ENCODE measurements around the gene TMPRSS2.

The TMPRSS2 gene

GRCh38 chr21:41536076-41536826, 28.3 kb upstream of the TMPRSS2 start:
- Histone ChIP-seq H3K4me3 (ENCODE audit: low read depth in 1 of 2, low read length in 2 of 2) (no peak overlapping the region), H2AFZ (ENCODE audit: low read depth, low read length) (no peak overlapping the region), H3K27me3 (ENCODE audit: insufficient read depth, low read length, poor library complexity) (peaks cover 18% of the 10 kb centered on the region), H3K4me2 (ENCODE audit: insufficient read depth, low read length) (no peak overlapping the region), H3K9me3 (ENCODE audit: insufficient read depth, low read length, severe bottlenecking) (no peaks in the 10 kb centered on the region), H4K20me1 (ENCODE audit: insufficient read depth, low read length) (no peaks in the 10 kb centered on the region), H3K79me2 (ENCODE audit: insufficient read depth, low read length) (no peaks in the 10 kb centered on the region), H3K9ac (ENCODE audit: low read depth, low read length) (no peak overlapping the region), H3K27ac (ENCODE audit: low read length) (no peak overlapping the region), H3K4me1 (ENCODE audit: insufficient read depth, low read length) (no peaks in the 10 kb centered on the region), H3K36me3 (ENCODE audit: insufficient read depth, low read length) (no peaks in the 10 kb centered on the region)
- DNase-seq (no peak), ATAC-seq (ENCODE audit: insufficient read depth, low read depth) (no peak)
- TF ChIP-seq CTCF (IDR thresholded peaks at IDR 0.05; ENCODE audit: borderline replicate concordance, extremely low read depth, low read length, poor library complexity, severe bottlenecking), result no peak
- TF ChIP-seq EZH2 (IDR thresholded peaks at IDR 0.05; ENCODE audit: borderline replicate concordance, low read depth, low read length, severe bottlenecking), result no peak

GRCh38 chr21:41530366-41530765, 22.4 kb upstream of the TMPRSS2 start:
- Histone ChIP-seq H2AFZ (ENCODE audit: low read depth, low read length) (no peak overlapping the region), H3K36me3 (ENCODE audit: insufficient read depth, low read length) (no peaks in the 10 kb centered on the region), H3K9ac (ENCODE audit: low read depth, low read length) (no peak overlapping the region), H3K27me3 (ENCODE audit: insufficient read depth, low read length, poor library complexity) (peaks cover 2% of the 10 kb centered on the region), H3K4me3 (ENCODE audit: low read depth in 1 of 2, low read length in 2 of 2) (no peak overlapping the region), H3K4me2 (ENCODE audit: insufficient read depth, low read length) (no peak overlapping the region), H3K4me1 (ENCODE audit: insufficient read depth, low read length) (no peaks in the 10 kb centered on the region), H3K27ac (ENCODE audit: low read length) (no peak overlapping the region), H4K20me1 (ENCODE audit: insufficient read depth, low read length) (no peaks in the 10 kb centered on the region), H3K9me3 (ENCODE audit: insufficient read depth, low read length, severe bottlenecking) (no peaks in the 10 kb centered on the region), H3K79me2 (ENCODE audit: insufficient read depth, low read length) (no peaks in the 10 kb centered on the region)
- TF ChIP-seq EZH2 (IDR thresholded peaks at IDR 0.05; ENCODE audit: borderline replicate concordance, low read depth, low read length, severe bottlenecking), result no peak
- no peak for TF ChIP-seq CTCF (IDR thresholded peaks at IDR 0.05; ENCODE audit: borderline replicate concordance, extremely low read depth, low read length, poor library complexity, severe bottlenecking)
- no peak for ATAC-seq (ENCODE audit: insufficient read depth, low read depth)
- DNase-seq, result no peak

- Histone ChIP-seq H3K79me2 (ENCODE audit: insufficient read depth, low read length) (no peaks in the 10 kb centered on the region), H3K4me2 (ENCODE audit: insufficient read depth, low read length) (no peak overlapping the region), H3K9me3 (ENCODE audit: insufficient read depth, low read length, severe bottlenecking) (no peaks in the 10 kb centered on the region), H3K4me3 (ENCODE audit: low read depth in 1 of 2, low read length in 2 of 2) (no peak overlapping the region), H2AFZ (ENCODE audit: low read depth, low read length) (no peak overlapping the region), H3K27me3 (ENCODE audit: insufficient read depth, low read length, poor library complexity) (peaks cover 2% of the 10 kb centered on the region), H3K27ac (ENCODE audit: low read length) (no peak overlapping the region), H3K9ac (ENCODE audit: low read depth, low read length) (no peak overlapping the region), H3K4me1 (ENCODE audit: insufficient read depth, low read length) (no peaks in the 10 kb centered on the region), H3K36me3 (ENCODE audit: insufficient read depth, low read length) (no peaks in the 10 kb centered on the region), H4K20me1 (ENCODE audit: insufficient read depth, low read length) (no peaks in the 10 kb centered on the region)
- ATAC-seq (ENCODE audit: insufficient read depth, low read depth), result no peak
- no peak for DNase-seq
- TF ChIP-seq CTCF (IDR thresholded peaks at IDR 0.05; ENCODE audit: borderline replicate concordance, extremely low read depth, low read length, poor library complexity, severe bottlenecking) (no peak), EZH2 (IDR thresholded peaks at IDR 0.05; ENCODE audit: borderline replicate concordance, low read depth, low read length, severe bottlenecking) (no peak)
These were observed 21.8 kb upstream of the TMPRSS2 start for GRCh38 chr21:41529769-41530168.

Data from DND-41 (cell line).